PC-3 (cell line): Measurements from ENCODE around the gene GPR101.

Experiments
- CTCF ChIP-seq: fragments of 300-600 bp; sonication (generic); conservative IDR thresholded peaks from 2 replicates; pipeline ENCODE4 v1.5.1; 2017; ENCODE audit warnings: antibody characterized with exemption, low read depth, mild to moderate bottlenecking, low read length
- EZH2 ChIP-seq: fragments of 300-600 bp; sonication (generic); IDR thresholded peaks from one replicate; pipeline ENCODE4 v1.6.1; 2017; ENCODE audit warnings: antibody characterized with exemption, mild to moderate bottlenecking, low read length; ENCODE audit not compliant: unreplicated experiment

- TF ChIP-seq CTCF (no peak), EZH2 (no peak)
These were observed 29.3 kb upstream of the GPR101 start for GRCh38 chrX:137062915-137063617.
